Activated CD4-positive, CD25-positive, alpha-beta regulatory T cell treated with anti-CD3 and anti-CD28 coated beads, Interleukin-2, amount 50 U/mL, for 16 hours (primary cell): ENCODE measurements around the gene RPP38.

ENCODE experiments used
- DNase-seq: peaks from one replicate; pipeline ENCODE4 v3.0.0-alpha.2; 2020; ENCODE audit warnings: low read depth, low spot score

Gene RPP38

DNA sequence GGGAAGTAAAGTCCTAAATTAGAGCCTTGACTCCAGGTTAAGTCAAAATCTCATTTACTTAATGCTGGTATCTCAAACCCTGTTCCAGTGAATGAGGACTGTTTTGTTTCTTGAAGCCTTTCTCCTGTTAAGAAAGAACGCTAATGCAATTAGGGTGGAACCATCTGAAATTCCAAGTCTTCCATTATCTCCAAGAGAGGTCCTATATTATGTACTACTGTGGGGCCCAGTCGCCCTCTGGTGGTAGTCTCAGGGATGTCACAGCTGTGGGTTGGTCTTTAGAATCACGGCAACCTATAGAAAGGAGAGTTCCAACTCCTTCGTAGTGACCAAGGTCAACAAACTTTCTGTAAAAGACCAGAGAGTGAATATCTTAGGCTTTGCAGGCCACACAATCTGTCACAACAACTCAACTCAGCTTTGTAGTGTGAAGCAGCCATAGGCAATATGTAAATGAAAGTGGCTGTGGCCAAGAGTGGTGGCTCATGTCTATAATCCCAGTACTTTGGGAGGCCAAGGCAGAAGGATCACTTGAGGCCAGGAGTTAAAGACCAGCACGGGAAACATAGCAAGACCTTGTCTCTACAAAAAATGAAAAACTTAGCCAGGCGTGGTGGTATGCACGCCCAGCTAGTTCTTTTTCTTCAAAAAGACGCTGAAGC, 9.3 kb downstream of the RPP38 start:
- peak; percentile 46 for DNase-seq

DNA sequence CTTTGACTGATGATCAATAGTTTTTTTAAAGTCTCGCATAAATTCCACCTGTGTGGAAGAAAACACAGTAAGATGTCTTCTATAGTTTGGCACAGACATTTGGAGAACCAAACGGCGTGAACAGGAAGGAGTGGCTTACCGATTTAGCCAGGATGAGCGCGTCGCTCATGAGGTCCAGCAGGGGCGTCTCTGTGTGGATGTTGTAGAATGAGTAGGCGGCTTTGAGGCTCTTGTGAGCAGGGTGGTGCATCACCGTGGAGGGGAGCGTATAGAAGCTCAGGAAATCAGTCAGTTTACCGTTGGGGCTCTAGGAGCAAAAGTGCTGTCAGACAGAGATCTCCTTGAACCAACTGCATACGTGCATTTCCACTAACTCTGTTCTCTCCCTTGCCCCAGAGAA, 15.5 kb downstream of the RPP38 start:
- no peak for DNase-seq

DNA sequence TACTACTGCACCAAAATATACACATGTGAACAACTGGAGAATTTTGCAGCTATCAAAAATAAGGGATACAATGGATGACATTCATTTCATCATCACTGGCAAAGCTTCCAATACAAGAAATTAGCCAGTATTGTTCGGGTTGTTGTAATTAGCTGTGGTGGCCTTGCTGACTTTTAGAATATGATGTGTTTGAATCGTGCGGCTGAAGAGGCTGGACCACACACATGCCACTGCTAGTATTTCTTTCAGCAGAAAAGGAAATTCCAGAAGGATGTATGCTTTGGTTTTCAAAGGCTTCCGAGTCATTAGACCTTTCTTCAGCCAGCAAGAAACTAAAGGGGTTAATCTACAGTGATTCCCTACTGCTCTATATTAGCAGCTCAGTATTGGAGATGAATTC, 16.6 kb downstream of the RPP38 start:
- DNase-seq: no peak

DNA sequence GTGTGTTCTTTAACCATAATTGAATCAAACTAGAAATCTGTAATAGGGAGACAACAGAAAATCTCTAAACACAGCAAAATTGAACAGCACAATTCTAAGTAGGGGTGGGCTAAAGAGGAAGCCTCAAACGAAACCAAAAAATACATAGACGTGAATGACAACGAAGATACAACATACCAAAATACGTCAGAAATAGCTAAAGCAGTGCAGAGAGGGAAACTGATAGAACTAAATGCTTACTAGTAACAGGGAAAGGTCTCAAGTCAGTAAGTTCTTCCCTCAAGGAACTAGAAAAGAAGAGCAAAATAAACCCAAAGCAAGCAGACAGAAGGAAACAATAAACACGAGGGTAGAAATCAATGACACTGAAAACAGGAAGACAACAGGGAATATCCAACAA, 19.1 kb downstream of the RPP38 start:
- no peak for DNase-seq

DNA sequence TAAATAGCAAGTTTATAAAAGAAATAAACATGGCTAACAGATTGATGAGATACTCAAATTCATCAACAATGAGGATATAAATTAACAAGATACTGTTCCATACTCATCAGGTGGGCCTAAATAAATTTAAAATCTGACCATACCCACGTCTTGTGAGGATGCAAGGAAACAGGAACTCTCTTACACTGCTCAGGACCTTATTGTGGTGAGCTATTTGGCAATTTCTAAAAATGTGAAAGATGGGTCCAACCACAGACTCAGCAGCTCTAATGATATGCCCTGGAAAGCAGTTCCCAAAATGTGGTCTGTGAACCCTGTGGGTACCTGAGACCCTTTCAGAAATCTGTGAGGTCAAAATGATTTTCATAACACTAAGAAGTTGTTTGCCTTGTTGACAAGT, 21.5 kb downstream of the RPP38 start:
- DNase-seq: no peak

DNA sequence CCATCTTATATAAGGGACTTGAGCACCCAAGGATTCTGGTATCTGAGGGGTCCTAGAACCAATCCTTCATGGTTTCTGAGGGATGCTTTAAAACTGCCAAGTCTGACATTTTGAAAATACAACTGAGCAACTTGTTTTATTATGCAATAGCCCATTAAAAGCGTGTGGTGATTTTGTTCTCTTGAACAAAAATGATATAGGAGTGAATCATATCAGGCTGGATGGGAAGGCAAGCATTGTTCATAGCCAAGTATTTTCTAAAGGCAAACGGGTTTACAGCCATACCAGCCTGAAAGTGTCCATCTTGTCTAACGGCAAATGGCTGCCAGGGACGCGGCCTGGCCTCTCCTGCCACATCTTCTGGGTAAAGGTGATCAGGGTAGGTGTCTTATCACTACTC, 23.4 kb downstream of the RPP38 start:
- DNase-seq: no peak

DNA sequence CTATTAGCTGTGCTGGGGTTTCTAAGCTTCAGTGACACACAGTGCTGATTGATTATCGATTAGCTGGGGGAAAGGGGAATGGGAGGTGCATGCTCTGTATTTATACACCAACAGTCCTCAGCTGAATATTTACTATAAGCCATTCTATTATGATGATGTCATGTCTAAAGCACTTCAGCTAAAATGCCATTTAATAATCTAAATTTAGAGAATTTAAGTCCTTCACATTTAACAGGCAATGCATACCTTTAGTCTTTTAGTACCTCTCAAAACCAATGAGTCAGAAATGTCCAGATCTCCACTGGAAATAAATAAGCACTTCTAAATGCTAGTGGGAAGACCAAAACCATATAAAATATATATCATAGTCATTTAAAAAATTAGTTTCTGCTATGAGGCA, 24.6 kb downstream of the RPP38 start:
- DNase-seq: no peak

DNA sequence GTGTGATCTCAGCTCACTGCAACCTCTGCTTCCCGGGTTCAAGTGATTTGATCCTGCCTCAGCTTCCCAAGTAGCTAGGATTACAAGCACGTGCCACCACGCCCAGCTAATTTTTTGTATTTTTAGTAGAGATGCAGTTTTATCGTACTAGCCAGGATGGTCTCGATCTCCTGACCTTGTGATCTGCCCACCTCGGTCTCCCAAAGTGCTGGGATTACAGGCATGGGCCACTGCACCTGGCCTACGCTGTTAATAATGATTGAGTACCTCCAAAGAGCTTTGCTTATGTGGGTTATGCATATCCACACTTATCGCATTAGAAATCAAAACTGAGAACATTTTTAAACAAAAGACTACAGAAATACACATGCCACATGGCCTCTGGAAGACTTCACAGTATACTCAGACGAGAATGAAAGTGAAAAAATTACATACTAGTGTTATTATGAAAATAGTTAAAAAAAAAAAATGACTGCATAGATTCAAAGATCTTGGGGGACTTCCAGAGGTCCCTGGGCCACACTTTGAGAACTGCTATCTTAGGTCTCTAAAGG, 25.4 kb downstream of the RPP38 start:
- no peak for DNase-seq

DNA sequence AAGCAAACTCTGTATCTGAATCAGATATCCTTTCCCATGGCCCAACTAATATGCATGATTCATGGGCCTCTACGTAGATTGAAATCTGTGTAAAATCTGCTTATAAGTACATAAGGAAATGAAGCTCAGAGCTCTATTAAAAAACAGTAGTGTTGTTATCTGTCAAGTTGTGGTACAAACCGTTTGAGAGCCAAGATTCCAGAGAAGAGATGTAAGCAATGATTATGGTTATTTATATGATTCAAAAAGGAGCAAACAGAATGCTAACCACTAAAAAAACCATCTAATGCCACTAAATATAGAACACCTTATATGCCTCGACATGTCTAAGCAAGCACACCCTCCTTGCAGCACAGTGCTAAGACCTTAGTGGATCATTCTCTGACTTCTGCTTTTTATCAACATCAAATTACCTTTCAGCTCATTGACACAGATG, 26.6 kb downstream of the RPP38 start:
- DNase-seq: no peak

DNA sequence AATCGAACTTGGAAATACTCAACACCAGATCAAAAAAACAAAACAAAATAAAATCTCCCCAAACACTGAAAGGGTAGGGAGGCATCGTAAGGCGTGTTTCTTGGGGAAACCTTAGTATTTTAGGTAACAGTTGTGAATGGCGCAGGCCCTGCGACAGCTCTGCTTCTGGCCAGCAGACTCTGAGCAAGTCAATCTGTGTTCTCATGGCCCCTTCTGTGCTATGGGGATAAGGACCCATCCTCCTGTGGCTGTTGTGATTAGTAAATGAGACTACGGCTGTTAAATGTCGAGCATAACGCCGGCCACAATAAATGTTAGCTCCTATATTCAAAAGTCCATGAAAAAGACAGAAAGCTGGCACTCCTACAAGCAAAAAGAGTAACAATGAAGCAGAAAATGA, 27.0 kb downstream of the RPP38 start:
- no peak for DNase-seq

DNA sequence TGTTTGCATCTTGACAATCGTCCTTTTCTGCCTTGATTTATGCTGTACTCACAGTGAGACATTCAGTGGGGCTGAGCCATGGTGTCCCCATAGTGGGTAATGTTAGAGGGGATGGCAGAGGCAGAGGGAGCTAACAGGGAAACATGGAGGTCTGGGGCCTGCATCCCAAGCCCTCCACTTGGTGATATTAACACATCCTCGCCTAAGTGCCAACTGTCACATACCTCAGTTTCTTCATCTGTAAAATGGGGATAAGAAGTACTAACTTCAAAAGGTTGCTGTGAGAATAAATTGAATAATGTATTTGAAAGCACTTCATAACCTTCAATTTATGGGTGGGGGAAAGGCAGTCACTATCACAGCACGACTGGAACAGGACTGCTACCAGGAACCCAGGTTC, 27.8 kb downstream of the RPP38 start:
- DNase-seq: no peak

DNA sequence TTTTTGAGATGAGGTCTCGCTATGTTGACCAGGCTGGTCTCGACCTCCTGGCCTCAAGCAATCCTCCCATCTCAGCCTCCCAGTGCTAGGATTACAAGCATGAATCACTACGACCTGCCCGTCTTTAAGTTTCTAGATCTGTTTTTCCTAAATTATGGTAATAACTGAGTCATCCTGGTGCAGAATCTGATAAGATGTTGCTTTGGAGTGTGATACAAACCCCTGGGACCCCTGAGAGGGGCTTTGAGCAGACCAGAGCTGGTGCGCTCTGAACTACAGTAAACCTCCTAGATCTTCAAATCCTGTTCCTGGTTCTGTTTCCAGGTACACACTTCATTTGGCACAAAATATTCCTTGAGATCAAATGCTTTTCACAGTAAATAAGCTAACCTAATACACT, 34.2 kb downstream of the RPP38 start:
- no peak for DNase-seq

DNA sequence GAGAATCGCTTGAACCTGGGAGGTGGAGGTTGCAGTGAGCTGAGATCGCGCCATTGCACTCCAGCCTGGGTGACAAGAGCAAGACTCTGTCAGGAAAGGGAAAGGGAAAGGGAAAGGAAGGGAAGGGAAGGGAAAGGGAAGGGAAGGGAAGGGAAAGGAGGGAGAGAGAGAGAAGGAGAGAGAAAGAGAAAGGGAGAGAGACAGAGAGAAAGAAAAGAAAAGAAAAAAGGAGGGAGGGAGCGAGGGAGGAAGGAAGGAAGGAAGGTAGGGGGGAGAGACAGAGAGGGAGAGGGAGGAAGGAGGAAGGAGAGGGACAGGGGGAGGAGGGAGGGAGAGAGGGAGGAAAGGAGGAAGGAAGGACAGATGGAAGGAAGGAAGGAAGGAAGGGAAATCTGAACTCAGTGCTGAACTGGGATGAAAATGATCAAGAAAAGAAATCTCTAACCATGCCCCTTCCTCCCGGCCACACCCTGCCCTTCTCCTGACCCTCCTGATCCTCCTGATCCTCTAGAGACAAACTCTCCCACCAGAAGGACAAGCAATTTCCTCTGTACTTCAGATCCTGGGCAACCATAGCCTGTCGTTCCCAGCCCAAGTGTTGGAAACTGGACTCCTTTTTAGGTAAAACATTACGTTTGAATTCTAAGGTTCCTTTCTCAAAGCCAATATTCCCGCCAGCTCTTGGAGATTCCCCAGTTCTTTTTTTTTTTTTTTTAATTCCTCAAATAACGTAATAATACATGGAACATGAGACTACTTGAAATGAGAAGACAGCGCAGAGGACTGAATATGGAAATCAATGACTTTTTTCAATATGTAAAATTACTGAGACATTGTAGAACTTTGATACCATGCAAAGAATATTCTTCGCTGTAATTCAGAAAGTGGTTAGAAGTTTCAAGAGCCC, 39.2 kb downstream of the RPP38 start:
- DNase-seq: no peak

DNA sequence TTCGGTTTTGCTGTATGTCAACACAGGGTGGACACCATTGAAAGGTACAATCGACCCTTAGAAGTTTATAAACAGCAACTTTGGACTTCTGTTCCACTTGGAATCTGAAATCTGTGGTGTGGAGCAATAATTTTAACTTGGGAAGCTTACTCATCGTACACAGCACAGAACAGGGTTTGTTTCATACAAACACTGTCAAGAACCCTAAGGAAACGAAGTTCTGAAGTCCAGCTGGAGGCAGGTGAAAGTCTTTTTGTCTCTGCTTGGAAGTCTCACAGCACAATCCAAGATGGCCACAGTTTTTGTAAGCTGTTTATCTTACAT, 39.8 kb downstream of the RPP38 start:
- DNase-seq: no peak

DNA sequence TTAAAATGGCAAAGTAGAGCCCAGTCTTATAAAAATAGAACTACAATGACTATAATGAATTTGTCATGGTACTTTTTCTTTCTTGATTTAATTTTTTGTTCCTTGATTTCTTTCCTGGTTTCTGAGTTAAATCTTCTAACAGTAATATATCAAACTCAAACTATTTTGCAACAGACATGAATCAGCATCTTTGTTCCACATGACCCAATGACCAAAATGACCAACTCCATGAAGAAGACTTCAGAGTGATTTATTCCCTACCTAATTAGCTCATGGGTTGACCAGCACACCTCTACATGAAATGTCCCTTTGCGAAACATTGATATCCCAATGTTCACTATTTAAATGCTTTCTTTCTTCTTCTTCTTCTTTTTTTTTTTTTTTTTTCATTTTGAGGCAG, 40.5 kb downstream of the RPP38 start:
- DNase-seq: no peak

DNA sequence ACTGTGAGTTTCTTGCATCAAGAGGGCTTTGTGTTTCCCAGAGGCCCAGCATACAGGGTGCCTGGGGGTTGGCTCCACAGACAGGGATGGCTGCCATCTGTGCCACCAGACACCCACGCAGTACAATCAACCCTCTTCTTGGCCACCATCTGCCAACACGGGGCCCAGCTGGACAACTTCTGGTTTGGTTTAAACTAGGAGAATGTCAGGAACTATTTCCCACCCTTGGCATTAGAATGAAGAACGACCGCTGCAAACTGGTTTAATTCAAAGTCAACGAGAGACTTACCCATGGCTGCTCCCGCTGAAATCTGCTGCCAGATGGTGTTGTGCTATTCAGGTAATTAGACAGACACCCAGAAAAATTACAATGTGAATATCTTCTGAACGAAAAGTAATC, 43.5 kb downstream of the RPP38 start:
- DNase-seq: no peak

DNA sequence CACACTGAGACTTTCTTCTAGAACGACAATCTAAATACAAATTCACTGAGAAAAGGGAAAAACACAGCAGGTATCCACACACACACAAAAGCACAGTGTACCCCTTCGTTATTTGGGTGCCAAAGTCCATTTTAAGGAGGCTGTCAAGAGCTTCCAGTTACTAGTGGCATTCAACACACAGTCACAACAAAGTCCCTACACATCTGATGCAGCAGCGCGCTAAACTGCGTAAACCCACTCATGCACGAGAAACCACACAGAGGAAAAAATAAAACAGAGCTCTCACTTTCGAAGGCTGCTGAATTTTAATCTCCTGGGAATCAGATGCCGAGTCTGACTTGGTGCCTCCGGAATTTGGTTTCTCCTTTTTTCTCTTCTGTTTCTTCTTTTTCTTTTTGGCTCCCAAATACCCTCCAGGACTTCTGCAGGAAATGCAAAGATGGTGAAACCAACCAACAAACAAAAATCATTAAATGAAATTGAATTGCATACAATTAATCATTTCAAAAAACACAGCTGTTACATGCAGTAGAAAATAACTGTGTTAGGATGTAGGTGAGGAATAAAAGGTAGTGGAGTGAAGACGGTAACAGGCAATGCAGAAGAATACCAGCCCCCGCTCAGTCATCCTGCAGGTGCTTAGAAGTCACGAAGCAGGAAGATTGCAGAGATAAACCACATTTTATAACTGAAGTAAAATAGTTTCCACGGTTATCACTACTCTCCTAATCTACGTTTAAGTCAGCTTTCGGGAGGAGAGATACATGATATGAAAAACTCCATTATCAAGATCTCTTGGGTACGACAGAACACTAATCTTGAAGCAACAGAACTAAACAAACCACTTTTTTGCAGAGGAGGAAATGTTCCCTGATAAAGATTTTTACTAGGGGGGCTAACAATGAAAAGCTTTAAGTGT, 44.2 kb downstream of the RPP38 start:
- no peak for DNase-seq

DNA sequence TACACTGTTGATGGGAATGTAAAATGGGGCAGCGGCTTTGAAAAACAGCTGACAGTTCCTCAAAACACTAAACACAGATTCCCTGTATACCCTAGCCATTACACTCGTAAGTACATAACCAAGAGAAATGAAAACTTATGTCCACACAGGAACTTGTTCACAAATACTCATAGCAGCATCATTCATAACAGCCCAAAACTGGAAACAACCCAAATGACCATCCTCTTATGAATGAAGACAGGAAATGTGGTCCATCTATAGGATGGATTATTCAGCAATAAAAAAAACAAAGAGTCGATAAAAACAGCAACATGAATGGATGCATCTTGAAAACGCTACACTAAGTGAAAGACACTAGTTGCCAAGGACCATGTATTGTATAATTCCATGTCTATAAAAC, 47.6 kb downstream of the RPP38 start:
- no peak for DNase-seq

DNA sequence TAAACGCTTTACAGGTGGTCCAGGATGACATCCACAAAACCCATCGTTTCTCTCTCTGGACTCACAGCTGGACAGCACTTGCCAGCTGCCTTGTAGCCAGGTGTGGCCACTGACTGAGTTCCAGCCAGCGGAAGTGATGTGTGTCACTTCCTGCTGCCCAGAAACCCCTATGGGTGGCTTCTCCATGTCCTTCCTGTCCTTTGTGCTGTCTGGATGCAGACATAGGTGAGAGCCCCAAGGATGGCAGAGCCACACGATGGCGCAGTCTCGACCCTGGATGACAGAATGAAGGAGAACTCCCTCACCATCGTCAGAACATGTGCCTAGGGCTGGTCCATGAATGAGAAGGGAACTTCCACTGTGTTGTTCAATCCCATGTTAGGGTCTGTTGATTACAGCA, 49.2 kb downstream of the RPP38 start:
- DNase-seq: no peak

DNA sequence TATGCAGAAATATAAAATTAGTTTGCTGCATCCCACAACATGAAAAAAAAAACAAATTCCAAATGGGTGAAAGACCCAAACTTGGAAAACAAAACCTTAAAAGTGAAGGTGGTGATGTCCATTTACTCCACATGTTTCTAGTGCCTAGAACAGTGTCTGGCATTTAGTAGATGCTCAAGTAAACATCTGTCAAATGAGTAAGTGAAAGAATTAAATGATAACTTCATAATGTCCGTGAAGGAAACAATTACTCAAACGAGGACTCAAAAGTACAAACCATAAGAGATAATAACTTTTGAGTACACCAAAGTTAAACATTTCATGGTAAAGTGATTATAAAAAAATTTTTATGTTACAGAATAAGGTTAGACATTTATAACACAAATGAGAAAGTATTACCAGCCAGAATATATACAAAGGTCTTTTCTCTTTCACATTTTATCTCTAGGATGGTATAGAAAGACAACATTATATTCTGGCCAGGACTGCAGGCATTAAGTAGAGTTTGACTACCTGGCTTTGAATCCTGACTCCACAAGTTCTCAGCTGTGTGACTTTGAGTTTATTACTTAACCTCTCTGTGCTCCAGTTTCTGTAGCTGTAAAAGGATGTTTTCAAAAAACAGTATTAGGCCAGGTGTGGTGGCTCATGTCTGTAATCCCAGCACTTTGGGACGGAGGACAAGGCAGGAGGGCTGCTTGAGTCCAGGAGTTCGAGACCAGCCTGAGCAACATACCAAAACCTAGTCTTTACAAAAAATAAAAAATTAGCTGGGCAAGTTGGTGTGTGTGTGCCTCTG, 50.6 kb downstream of the RPP38 start:
- DNase-seq: no peak
